ENCODE results near the gene RAD23B.
"Not testable (repeated sequence)": the region's sequence is repeated elsewhere in the genome, so short reads cannot be mapped to it uniquely, and the experiment has no call there.

RAD23B gene

GRCh38 chr9:107294756-107295155 is 11.7 kb downstream of the RAD23B start:
- no peak for DNase-seq

GRCh38 chr9:107295995-107296394 is 12.9 kb downstream of the RAD23B start:
- DNase-seq: no peak

- not testable (repeated sequence) for DNase-seq
Measured at GRCh38 chr9:107296592-107296991, 13.5 kb downstream of the RAD23B start.

GRCh38 chr9:107299437-107299836 is 16.4 kb downstream of the RAD23B start:
- DNase-seq: no peak

GRCh38 chr9:107306308-107306707 is 23.2 kb downstream of the RAD23B start:
- no peak for DNase-seq

GRCh38 chr9:107307331-107307730 is 24.3 kb downstream of the RAD23B start:
- no peak for DNase-seq

- no peak for DNase-seq
Measured at GRCh38 chr9:107308461-107308860, 25.4 kb downstream of the RAD23B start.

GRCh38 chr9:107309271-107309670 is 26.2 kb downstream of the RAD23B start:
- no peak for DNase-seq

GRCh38 chr9:107312376-107313050 is 29.4 kb downstream of the RAD23B start:
- no peak for DNase-seq

GRCh38 chr9:107313555-107314096 is 30.5 kb downstream of the RAD23B start:
- no peak for DNase-seq

GRCh38 chr9:107314763-107315162 is 31.7 kb downstream of the RAD23B start:
- no peak for DNase-seq

- no peak for DNase-seq
Measured at GRCh38 chr9:107316795-107317661, 33.9 kb downstream of the RAD23B start.

GRCh38 chr9:107322643-107323042 is 39.6 kb downstream of the RAD23B start:
- no peak for DNase-seq

- peak; percentile 76 for DNase-seq
Measured at GRCh38 chr9:107323836-107324585, 40.9 kb downstream of the RAD23B start.

GRCh38 chr9:107325842-107326241 is 42.8 kb downstream of the RAD23B start:
- DNase-seq: no peak

GRCh38 chr9:107328510-107328909 is 45.4 kb downstream of the RAD23B start:
- DNase-seq: no peak

- DNase-seq: peak; percentile 6
Measured at GRCh38 chr9:107330420-107330819, 47.3 kb downstream of the RAD23B start.

GRCh38 chr9:107332883-107333282 is 49.8 kb downstream of the RAD23B start:
- no peak for DNase-seq

GRCh38 chr9:107333363-107333762 is 50.3 kb downstream of the RAD23B start:
- DNase-seq: no peak

- no peak for DNase-seq
Measured at GRCh38 chr9:107334103-107334776, 51.2 kb downstream of the RAD23B start.

- no peak for DNase-seq
Measured at GRCh38 chr9:107335331-107335730, 52.3 kb downstream of the RAD23B start.

GRCh38 chr9:107336718-107337360 is 53.8 kb downstream of the RAD23B start:
- no peak for DNase-seq

All from suppressor macrophage treated with lipopolysaccharide for 4 hours (primary cell).